Brain microvascular endothelial cell (primary cell): ENCODE measurements around the gene SEC24A.
"Not testable (repeated sequence)": the region's sequence is repeated elsewhere in the genome, so short reads cannot be mapped to it uniquely, and the experiment has no call there.

Experiments used
- DNase-seq: peaks from one replicate; pipeline ENCODE4 v3.0.0-alpha.2; 2020
- H3K27ac ChIP-seq: fragments of 250-450 bp; sonication (Bioruptor Pico); 2 replicates; pipeline ENCODE4 v1.5.1; 2020; ENCODE audit warnings: mild to moderate bottlenecking, moderate library complexity
- H3K27me3 ChIP-seq: fragments of 250-450 bp; sonication (Bioruptor Pico); replicated peaks from 2 replicates; pipeline ENCODE4 v1.5.1; 2020; ENCODE audit warnings: mild to moderate bottlenecking
- H3K36me3 ChIP-seq: fragments of 250-450 bp; sonication (Bioruptor Pico); replicated peaks from 2 replicates; pipeline ENCODE4 v1.5.1; 2020; ENCODE audit warnings: mild to moderate bottlenecking
- H3K4me3 ChIP-seq: 2 replicates; pipeline ENCODE4 v1.5.1; 2011; ENCODE audit warnings: low read depth, mild to moderate bottlenecking, control low read depth, low read length, moderate library complexity
- in situ Hi-C: cut with HindIII; loops from 2 replicates; pipeline ENCODE4 v1.10.0; 2017; ENCODE audit warnings: low sequenced_read_pairs, low pct_ligation_motif_present
- TF ChIP-seq, protein P1 (sequence below): IDR thresholded peaks from 2 replicates; pipeline ENCODE4 v1.5.1; 2011; ENCODE audit warnings: low read depth, mild to moderate bottlenecking, moderate library complexity, low read length, control low read depth, inconsistent platforms; ENCODE audit errors: missing control alignments

Gene SEC24A

GRCh38 chr5:134692722-134693121 is 44.1 kb downstream of the SEC24A start:
- no peak overlapping the region for H3K4me3 ChIP-seq
- in situ Hi-C loops, result no loop called here
- TF ChIP-seq, protein P1, sequence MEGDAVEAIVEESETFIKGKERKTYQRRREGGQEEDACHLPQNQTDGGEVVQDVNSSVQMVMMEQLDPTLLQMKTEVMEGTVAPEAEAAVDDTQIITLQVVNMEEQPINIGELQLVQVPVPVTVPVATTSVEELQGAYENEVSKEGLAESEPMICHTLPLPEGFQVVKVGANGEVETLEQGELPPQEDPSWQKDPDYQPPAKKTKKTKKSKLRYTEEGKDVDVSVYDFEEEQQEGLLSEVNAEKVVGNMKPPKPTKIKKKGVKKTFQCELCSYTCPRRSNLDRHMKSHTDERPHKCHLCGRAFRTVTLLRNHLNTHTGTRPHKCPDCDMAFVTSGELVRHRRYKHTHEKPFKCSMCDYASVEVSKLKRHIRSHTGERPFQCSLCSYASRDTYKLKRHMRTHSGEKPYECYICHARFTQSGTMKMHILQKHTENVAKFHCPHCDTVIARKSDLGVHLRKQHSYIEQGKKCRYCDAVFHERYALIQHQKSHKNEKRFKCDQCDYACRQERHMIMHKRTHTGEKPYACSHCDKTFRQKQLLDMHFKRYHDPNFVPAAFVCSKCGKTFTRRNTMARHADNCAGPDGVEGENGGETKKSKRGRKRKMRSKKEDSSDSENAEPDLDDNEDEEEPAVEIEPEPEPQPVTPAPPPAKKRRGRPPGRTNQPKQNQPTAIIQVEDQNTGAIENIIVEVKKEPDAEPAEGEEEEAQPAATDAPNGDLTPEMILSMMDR, result no peak
- peaks cover 64% of the 10 kb centered on the region for H3K36me3 ChIP-seq
- DNase-seq, result no peak
- no peaks in the 10 kb centered on the region for H3K27me3 ChIP-seq
- H3K27ac ChIP-seq, result no peak overlapping the region

DNA sequence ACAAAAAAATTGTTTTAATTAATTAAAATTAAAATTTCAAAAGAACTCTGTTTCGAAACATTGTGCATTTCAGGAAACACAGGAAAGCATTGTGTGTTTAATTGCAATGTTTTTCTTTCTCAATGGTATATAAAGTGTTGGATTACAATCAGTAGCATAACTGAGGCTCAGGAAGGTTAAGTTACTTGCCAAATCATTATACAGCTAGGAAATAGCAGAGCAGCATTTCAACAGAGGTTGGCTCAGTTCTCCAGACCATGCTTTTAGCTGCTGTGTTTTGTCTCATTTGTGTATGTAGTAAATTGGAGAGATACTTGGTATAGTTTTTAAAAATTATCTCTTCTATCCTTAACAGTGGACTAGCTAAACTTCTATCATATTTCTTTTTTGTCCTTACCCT is 59.7 kb downstream of the SEC24A start:
- H3K36me3 ChIP-seq, result peaks cover 68% of the 10 kb centered on the region
- H3K27ac ChIP-seq, result no peak overlapping the region
- no peaks in the 10 kb centered on the region for H3K27me3 ChIP-seq

DNA sequence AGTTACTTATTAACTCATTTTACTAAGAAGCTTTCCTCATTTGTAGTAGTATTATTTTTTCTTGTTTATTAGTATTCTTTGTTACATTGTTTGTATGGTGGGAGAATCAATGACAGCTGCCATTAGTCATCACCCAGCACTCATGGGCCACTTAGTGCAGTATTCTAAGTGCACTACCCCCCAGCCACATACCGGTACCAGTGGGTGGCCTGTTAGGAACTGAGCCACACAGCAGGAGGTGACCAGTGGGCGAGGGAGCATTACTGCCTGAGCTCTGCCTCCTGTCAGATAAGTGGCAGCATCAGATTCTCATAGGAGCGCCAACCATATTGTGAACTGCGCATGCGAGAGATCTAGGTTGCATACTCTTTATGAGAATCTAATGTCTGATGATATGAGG is 65.5 kb downstream of the SEC24A start:
- Histone ChIP-seq H3K4me3 (no peak overlapping the region), H3K27me3 (no peaks in the 10 kb centered on the region), H3K27ac (no peak overlapping the region), H3K36me3 (peaks cover 66% of the 10 kb centered on the region)
- TF ChIP-seq, protein P1, result no peak
- in situ Hi-C loops, result no loop called here
- DNase-seq, result peak; percentile 45

More for the DNA sequence above, 59.7 kb downstream of the SEC24A start:
- in situ Hi-C loops, result no loop called here
- DNase-seq, result no peak
- TF ChIP-seq, protein P1, result no peak
- no peak overlapping the region for H3K4me3 ChIP-seq

DNA sequence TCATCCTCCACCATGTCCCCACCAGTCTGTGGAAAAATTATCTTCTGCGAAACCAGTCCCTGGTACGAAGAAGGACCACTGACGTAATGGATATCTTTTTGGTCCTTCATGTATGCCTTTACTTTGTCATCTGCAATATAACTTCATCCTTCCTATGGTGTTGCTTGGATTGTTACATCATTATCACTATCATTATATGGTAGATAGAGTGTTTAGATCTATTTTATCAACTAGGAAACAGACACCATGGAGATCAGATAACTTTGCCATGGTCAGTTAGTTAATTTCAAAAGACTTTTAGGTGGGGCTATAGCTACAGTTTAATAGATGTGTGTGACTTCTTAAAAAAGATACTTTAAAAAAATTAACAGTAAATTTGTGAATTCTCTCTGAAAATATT is 66.0 kb downstream of the SEC24A start:
- no peak for DNase-seq
- in situ Hi-C loops, result no loop called here
- Histone ChIP-seq H3K27me3 (no peaks in the 10 kb centered on the region), H3K36me3 (peaks cover 65% of the 10 kb centered on the region), H3K4me3 (no peak overlapping the region), H3K27ac (no peak overlapping the region)
- TF ChIP-seq, protein P1, result no peak

DNA sequence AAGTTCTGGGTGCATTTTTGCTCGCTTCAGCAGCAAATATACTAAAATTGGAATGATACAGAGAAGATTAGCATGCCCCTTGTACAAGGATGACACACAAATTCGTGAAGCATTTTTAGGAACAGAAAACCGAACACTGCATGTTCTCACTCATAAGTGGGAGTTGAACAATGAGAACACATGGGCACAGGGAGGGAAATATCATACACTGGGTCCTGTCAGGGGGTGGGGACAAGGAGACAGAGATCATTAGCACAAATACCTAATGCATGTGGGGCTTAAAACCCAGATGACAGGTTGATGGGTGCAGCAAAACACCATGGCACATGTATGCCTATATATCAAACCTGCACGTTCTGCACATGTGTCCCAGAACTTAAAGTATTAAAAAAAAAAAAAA is 66.9 kb downstream of the SEC24A start:
- H3K4me3 ChIP-seq, H3K27ac ChIP-seq, in situ Hi-C loops, H3K27me3 ChIP-seq, DNase-seq: not testable (repeated sequence)
- peaks cover 67% of the 10 kb centered on the region for H3K36me3 ChIP-seq

GRCh38 chr5:134724872-134725271 is 76.3 kb downstream of the SEC24A start:
- in situ Hi-C loops, result no loop called here
- DNase-seq, result no peak

More at GRCh38 chr5:134724872-134725271, 76.3 kb downstream of the SEC24A start:
- H3K27me3 ChIP-seq, result no peaks in the 10 kb centered on the region
- no peak overlapping the region for H3K27ac ChIP-seq
- TF ChIP-seq, protein P1, result no peak
- H3K4me3 ChIP-seq, result no peak overlapping the region
- peaks cover 44% of the 10 kb centered on the region for H3K36me3 ChIP-seq
